Activated naive CD4-positive, alpha-beta T cell treated with anti-CD3 and anti-CD28 coated beads, Interleukin-2, amount 50 U/mL, for 24 hours (primary cell): ENCODE measurements around the gene SGO2.
"Not testable (repeated sequence)": the region's sequence is repeated elsewhere in the genome, so short reads cannot be mapped to it uniquely, and the experiment has no call there.

Experiments used
- H3K27ac Mint-ChIP-seq: one replicate; pipeline ENCODE4 v1.8.0; 2021; ENCODE audit warnings: mild to moderate bottlenecking, mixed read lengths
- H3K27me3 Mint-ChIP-seq: one replicate; pipeline ENCODE4 v1.8.0; 2021; ENCODE audit warnings: mixed read lengths
- H3K36me3 Mint-ChIP-seq: one replicate; pipeline ENCODE4 v1.8.0; 2021; ENCODE audit warnings: mixed read lengths
- H3K4me1 Mint-ChIP-seq: one replicate; pipeline ENCODE4 v1.8.0; 2021; ENCODE audit warnings: mixed read lengths
- H3K4me3 Mint-ChIP-seq: one replicate; pipeline ENCODE4 v1.8.0; 2021; ENCODE audit warnings: mild to moderate bottlenecking, mixed read lengths
- H3K9me3 Mint-ChIP-seq: one replicate; pipeline ENCODE4 v1.8.0; 2021; ENCODE audit warnings: mixed read lengths

SGO2 gene

GRCh38 chr2:200618590-200619021, 92.6 kb downstream of the SGO2 start:
- Mint-ChIP-seq H3K4me1 (peaks cover 3% of the 10 kb centered on the region), H3K9me3 (no peaks in the 10 kb centered on the region), H3K27me3 (peaks cover 3% of the 10 kb centered on the region), H3K36me3 (no peaks in the 10 kb centered on the region), H3K4me3 (no peak overlapping the region), H3K27ac (no peak overlapping the region)

GRCh38 chr2:200619279-200619678, 93.3 kb downstream of the SGO2 start:
- peaks cover 2% of the 10 kb centered on the region for H3K27me3 Mint-ChIP-seq
- H3K4me1 Mint-ChIP-seq = peaks cover 3% of the 10 kb centered on the region
- H3K27ac Mint-ChIP-seq = no peak overlapping the region
- H3K36me3 Mint-ChIP-seq = no peaks in the 10 kb centered on the region
- H3K4me3 Mint-ChIP-seq = no peak overlapping the region
- no peaks in the 10 kb centered on the region for H3K9me3 Mint-ChIP-seq

GRCh38 chr2:200620606-200621390, 94.8 kb downstream of the SGO2 start:
- Mint-ChIP-seq H3K4me1 (peaks cover 3% of the 10 kb centered on the region), H3K9me3 (no peaks in the 10 kb centered on the region), H3K36me3 (no peaks in the 10 kb centered on the region), H3K4me3 (no peak overlapping the region), H3K27me3 (no peaks in the 10 kb centered on the region), H3K27ac (no peak overlapping the region)

GRCh38 chr2:200622106-200622505, 96.1 kb downstream of the SGO2 start:
- H3K27ac Mint-ChIP-seq = no peak overlapping the region
- H3K27me3 Mint-ChIP-seq = no peaks in the 10 kb centered on the region
- no peaks in the 10 kb centered on the region for H3K9me3 Mint-ChIP-seq
- no peak overlapping the region for H3K4me3 Mint-ChIP-seq
- no peaks in the 10 kb centered on the region for H3K36me3 Mint-ChIP-seq
- peaks cover 3% of the 10 kb centered on the region for H3K4me1 Mint-ChIP-seq

DNA sequence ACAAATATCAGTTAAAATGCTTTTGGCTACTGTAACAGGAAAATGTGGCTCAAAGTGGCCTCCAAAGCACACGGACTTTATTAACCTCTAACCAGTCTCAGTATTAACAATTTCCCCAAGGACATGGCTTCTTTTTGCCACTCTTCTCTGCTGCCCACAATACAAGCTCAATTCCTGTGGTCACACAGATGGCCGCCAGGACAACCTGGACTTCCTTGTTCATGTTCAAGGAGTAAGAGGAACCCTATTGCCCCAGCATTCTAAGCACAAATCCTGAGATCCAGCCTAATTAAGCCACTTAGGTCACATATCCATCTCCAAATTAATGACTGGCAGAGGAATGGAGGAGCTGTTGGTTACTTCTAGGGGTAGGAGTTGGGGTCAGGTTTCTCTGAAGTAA, 98.0 kb downstream of the SGO2 start:
- H3K27me3 Mint-ChIP-seq = peaks cover 5% of the 10 kb centered on the region
- H3K4me3 Mint-ChIP-seq = no peak overlapping the region
- no peak overlapping the region for H3K27ac Mint-ChIP-seq
- no peaks in the 10 kb centered on the region for H3K4me1 Mint-ChIP-seq
- no peaks in the 10 kb centered on the region for H3K9me3 Mint-ChIP-seq
- no peaks in the 10 kb centered on the region for H3K36me3 Mint-ChIP-seq

GRCh38 chr2:200624658-200625057, 98.7 kb downstream of the SGO2 start:
- H3K27ac Mint-ChIP-seq = no peak overlapping the region
- H3K4me1 Mint-ChIP-seq = no peaks in the 10 kb centered on the region
- H3K36me3 Mint-ChIP-seq = no peaks in the 10 kb centered on the region
- no peaks in the 10 kb centered on the region for H3K9me3 Mint-ChIP-seq
- peaks cover 5% of the 10 kb centered on the region for H3K27me3 Mint-ChIP-seq
- H3K4me3 Mint-ChIP-seq = no peak overlapping the region

GRCh38 chr2:200625282-200625681, 99.3 kb downstream of the SGO2 start:
- H3K9me3 Mint-ChIP-seq = no peaks in the 10 kb centered on the region
- no peak overlapping the region for H3K4me3 Mint-ChIP-seq
- H3K27ac Mint-ChIP-seq = no peak overlapping the region
- H3K27me3 Mint-ChIP-seq = peaks cover 7% of the 10 kb centered on the region
- no peaks in the 10 kb centered on the region for H3K36me3 Mint-ChIP-seq
- H3K4me1 Mint-ChIP-seq = no peaks in the 10 kb centered on the region

DNA sequence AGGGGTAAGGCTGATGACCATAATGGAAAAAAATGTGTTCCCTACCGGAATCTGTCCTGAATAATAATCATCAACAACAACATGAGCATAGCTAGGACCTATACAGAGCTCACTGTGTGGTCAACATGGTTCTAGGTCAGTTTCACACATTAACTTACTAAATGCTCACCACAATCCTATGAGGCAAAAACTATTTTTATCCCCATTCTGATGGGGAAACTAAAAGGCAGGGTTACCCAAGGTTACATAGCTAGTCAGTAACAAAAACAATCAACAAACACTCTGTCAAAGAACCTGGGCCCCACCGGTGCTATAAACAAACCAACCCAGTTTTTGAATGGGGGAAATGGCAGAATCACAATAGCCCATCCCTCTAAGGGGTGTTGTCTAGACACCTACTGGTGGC, 100.0 kb downstream of the SGO2 start:
- peaks cover 7% of the 10 kb centered on the region for H3K27me3 Mint-ChIP-seq
- H3K27ac Mint-ChIP-seq = no peak overlapping the region
- H3K36me3 Mint-ChIP-seq = no peaks in the 10 kb centered on the region
- no peaks in the 10 kb centered on the region for H3K4me1 Mint-ChIP-seq
- no peaks in the 10 kb centered on the region for H3K9me3 Mint-ChIP-seq
- no peak overlapping the region for H3K4me3 Mint-ChIP-seq

DNA sequence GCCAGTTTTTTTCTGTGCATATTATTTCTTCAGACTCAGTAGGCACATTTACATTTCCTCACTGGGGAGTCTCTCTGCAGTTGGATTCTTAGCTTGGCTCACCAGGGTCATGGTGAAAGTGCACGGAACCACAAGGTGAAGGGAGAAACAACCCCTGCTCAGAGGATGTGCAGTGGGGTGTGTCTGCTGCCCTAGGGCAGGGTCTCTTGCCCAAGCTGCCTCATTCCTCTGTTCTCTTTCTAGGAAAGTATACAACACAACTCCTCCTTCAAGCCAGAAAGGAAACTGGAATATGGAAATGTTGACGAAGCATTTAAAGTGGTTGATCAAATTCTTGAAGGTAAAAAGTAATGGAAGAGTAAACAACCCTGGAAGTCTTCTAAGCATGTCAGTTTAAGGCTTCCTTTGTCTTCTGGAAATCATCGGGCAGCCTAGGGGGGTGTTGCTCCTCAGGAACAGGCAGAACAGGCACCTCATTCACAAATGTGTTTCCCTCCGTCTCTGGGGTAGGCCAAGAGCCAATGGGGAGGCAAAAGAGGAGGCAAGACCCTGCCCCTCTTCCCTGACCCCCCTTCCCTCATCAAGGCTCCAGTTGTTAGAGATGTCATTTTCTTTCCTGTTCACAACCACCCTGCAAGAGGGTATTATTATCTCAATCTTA, 101.2 kb downstream of the SGO2 start:
- H3K4me1 Mint-ChIP-seq = no peaks in the 10 kb centered on the region

DNA sequence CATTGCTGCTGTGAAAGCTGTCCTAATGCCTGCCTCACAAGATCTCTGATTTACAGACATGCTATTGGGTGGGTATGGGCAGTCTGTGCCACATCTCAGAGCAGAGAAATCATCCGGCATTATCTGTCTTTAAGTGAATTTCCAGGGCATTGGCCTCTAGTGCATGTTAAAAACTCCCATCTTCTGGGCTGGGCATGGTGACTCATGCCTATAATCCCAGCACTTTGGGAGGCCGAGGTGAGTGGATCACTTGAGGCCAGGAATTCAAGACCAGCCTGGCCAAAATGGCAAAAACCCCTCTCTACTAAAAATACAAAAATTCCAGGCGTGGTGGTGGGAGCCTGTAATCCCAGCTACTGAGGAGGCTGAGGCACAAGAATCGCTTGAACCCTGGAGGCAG, 102.5 kb downstream of the SGO2 start:
- not testable (repeated sequence) for H3K4me1 Mint-ChIP-seq, H3K27me3 Mint-ChIP-seq, H3K9me3 Mint-ChIP-seq, H3K36me3 Mint-ChIP-seq, H3K4me3 Mint-ChIP-seq, H3K27ac Mint-ChIP-seq

More for the DNA sequence above, 101.2 kb downstream of the SGO2 start:
- Mint-ChIP-seq H3K27me3 (peaks cover 7% of the 10 kb centered on the region), H3K36me3 (no peaks in the 10 kb centered on the region), H3K27ac (no peak overlapping the region), H3K9me3 (no peaks in the 10 kb centered on the region), H3K4me3 (no peak overlapping the region)

DNA sequence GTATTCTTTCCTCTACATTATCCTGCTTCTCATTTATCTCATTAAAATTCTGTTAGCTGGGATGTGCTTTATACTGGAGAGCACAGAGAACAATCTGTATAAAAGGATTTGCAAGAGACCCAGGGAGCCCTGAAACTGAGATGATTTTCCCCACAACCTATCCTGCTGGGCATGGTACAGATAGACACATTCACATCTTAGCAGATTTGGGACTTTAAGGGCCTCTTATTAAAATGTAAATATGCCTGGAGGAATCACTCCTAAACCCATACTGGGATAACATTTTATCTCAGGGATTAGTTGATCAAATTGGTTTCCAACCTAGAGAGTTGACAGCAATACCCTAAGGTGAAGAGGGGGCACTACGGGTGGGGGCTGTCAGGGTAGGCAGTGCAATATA, 105.3 kb downstream of the SGO2 start:
- no peaks in the 10 kb centered on the region for H3K36me3 Mint-ChIP-seq
- no peaks in the 10 kb centered on the region for H3K4me1 Mint-ChIP-seq
- no peak overlapping the region for H3K27ac Mint-ChIP-seq
- peaks cover 5% of the 10 kb centered on the region for H3K9me3 Mint-ChIP-seq
- no peak overlapping the region for H3K4me3 Mint-ChIP-seq
- peaks cover 14% of the 10 kb centered on the region for H3K27me3 Mint-ChIP-seq
